Prostate gland (tissue), 2 donors: ENCODE results near the gene SETBP1. TPM values are rescaled to one million over a fixed set of nuclear protein-coding genes. Genes with fewer than 3 reads are reported as not detected.

Experiments used
- DNase-seq: peaks from one replicate; pipeline ENCODE4 v3.0.0-alpha.2; 2019; ENCODE audit warnings: low spot score
- H3K27ac ChIP-seq, 2 donors: fragments of 200-600 bp; sonication (generic); 2 replicates each; pipeline ENCODE4 v1.5.1; 2017 to 2019
- H3K27me3 ChIP-seq: fragments of 200-600 bp; sonication (generic); replicated peaks from 2 replicates; pipeline ENCODE4 v1.5.1; 2019; ENCODE audit not compliant: insufficient read depth
- H3K36me3 ChIP-seq, 2 donors: fragments of 200-600 bp; sonication (generic); 1 replicate in 1 of 2; 2 replicates in 1 of 2; pipeline versions ENCODE4 v1.5.1 to v1.8.1; 2017 to 2019
- H3K4me1 ChIP-seq: fragments of 200-600 bp; sonication (generic); replicated peaks from 2 replicates; pipeline ENCODE4 v1.5.1; 2019
- H3K4me3 ChIP-seq, 2 donors: fragments of 200-600 bp; sonication (generic); 2 replicates each; pipeline ENCODE4 v1.5.1; 2017 to 2019
- H3K9me3 ChIP-seq: fragments of 200-600 bp; sonication (generic); 2 replicates; pipeline ENCODE4 v1.5.1; 2017
- CTCF ChIP-seq, 4 experiments: fragments of 200-600 bp in 2 of 4; fragments of 450-650 bp in 2 of 4; sonication (generic) in 2 of 4; IDR thresholded peaks; 1 replicate in 3 of 4; 2 replicates in 1 of 4; pipeline ENCODE4 v1.5.1; 2016 to 2019; ENCODE audit warnings: antibody characterized with exemption in 4 of 4, mild to moderate bottlenecking in 2 of 4, moderate library complexity in 2 of 4
- POLR2A ChIP-seq: fragments of 450-650 bp; IDR thresholded peaks from one replicate; pipeline ENCODE4 v1.6.1; 2016; ENCODE audit warnings: antibody characterized with exemption, mild to moderate bottlenecking
- POLR2AphosphoS5 ChIP-seq: sonication (generic); formaldehyde crosslinking; IDR thresholded peaks from one replicate; pipeline ENCODE4 v1.6.1; 2017; ENCODE audit warnings: antibody characterized with exemption
- WGBS: methylation state at CpG from one replicate; pipeline ENCODE4 v1.1.5; 2018; 5-methylcytosine and 5-hydroxymethylcytosine counted together
- intact Hi-C: fragments of 100-400 bp; cut with DNase I; formaldehyde crosslinking; loops from one replicate; pipeline ENCODE4 v1.14.2; 2022
- total RNA-seq, 2 donors: library from RNA; depleted of rRNA; stranded (reverse); fragments of >200 nt; gene quantifications; one replicate each; pipeline ENCODE4 v1.1.0, GENCODE V29; 2016

SETBP1 gene
- total RNA-seq, 2 donors from 2014 or later = 28.4 to 45.1 TPM

- WGBS = 37% methylated on average over 1 of the region's 1 CpG
- H3K36me3 ChIP-seq = no peaks in the 10 kb centered on the region
- H3K27ac ChIP-seq = no peak overlapping the region
- H3K9me3 ChIP-seq = no peaks in the 10 kb centered on the region
- intact Hi-C loops = no loop called here
- no peak overlapping the region for H3K4me3 ChIP-seq
- H3K4me1 ChIP-seq = no peaks in the 10 kb centered on the region
- no peak for DNase-seq
- no peaks in the 10 kb centered on the region for H3K27me3 ChIP-seq
- TF ChIP-seq POLR2A (no peak), CTCF (IDR thresholded peaks at IDR 0.05) (no peak), POLR2AphosphoS5 (no peak)
Observed at GRCh38 chr18:44759925-44760342, 79.2 kb downstream of the SETBP1 start.

GRCh38 chr18:44761812-44762211 is 81.1 kb downstream of the SETBP1 start:
- TF ChIP-seq POLR2AphosphoS5 = peak; percentile 63
- TF ChIP-seq CTCF (IDR thresholded peaks at IDR 0.05) = no peak
- no peak for TF ChIP-seq POLR2A
- no peaks in the 10 kb centered on the region for H3K4me1 ChIP-seq
- no peak overlapping the region for H3K4me3 ChIP-seq
- DNase-seq = peak; percentile 44
- H3K27ac ChIP-seq = no peak overlapping the region
- H3K36me3 ChIP-seq = no peaks in the 10 kb centered on the region
- 36% methylated on average over 3 of the region's 3 CpGs for WGBS
- H3K9me3 ChIP-seq = no peaks in the 10 kb centered on the region
- no peaks in the 10 kb centered on the region for H3K27me3 ChIP-seq
- intact Hi-C loops = no loop called here

- H3K36me3 ChIP-seq = no peaks in the 10 kb centered on the region
- no peak overlapping the region for H3K4me3 ChIP-seq
- no peaks in the 10 kb centered on the region for H3K27me3 ChIP-seq
- DNase-seq = no peak
- TF ChIP-seq CTCF (IDR thresholded peaks at IDR 0.05) (no peak), POLR2A (no peak), POLR2AphosphoS5 (no peak)
- WGBS = 93% methylated on average over 8 of the region's 8 CpGs
- H3K4me1 ChIP-seq = no peaks in the 10 kb centered on the region
- H3K9me3 ChIP-seq = no peaks in the 10 kb centered on the region
- intact Hi-C loops = no loop called here
- H3K27ac ChIP-seq = no peak overlapping the region
Observed at GRCh38 chr18:44763327-44763726, 82.6 kb downstream of the SETBP1 start.

GRCh38 chr18:44764863-44765262 is 84.2 kb downstream of the SETBP1 start:
- H3K4me3 ChIP-seq = no peak overlapping the region
- DNase-seq = no peak
- no peaks in the 10 kb centered on the region for H3K4me1 ChIP-seq
- no peaks in the 10 kb centered on the region for H3K36me3 ChIP-seq
- H3K27ac ChIP-seq = no peak overlapping the region
- intact Hi-C loops = no loop called here
- H3K27me3 ChIP-seq = no peaks in the 10 kb centered on the region
- WGBS = 100% methylated on average over 3 of the region's 3 CpGs
- TF ChIP-seq POLR2A = no peak
- no peak for TF ChIP-seq POLR2AphosphoS5
- TF ChIP-seq CTCF (IDR thresholded peaks at IDR 0.05) = no peak
- H3K9me3 ChIP-seq = no peaks in the 10 kb centered on the region

- TF ChIP-seq POLR2A (no peak), POLR2AphosphoS5 (no peak), CTCF (IDR thresholded peaks at IDR 0.05) (no peak)
Observed at GRCh38 chr18:44765456-44765855, 84.8 kb downstream of the SETBP1 start.

More at GRCh38 chr18:44765456-44765855, 84.8 kb downstream of the SETBP1 start:
- H3K4me3 ChIP-seq = no peak overlapping the region
- no peaks in the 10 kb centered on the region for H3K27me3 ChIP-seq
- no peaks in the 10 kb centered on the region for H3K36me3 ChIP-seq
- no peak overlapping the region for H3K27ac ChIP-seq
- no peaks in the 10 kb centered on the region for H3K9me3 ChIP-seq
- WGBS = 83% methylated on average over 3 of the region's 3 CpGs
- intact Hi-C loops = no loop called here
- no peak for DNase-seq
- no peaks in the 10 kb centered on the region for H3K4me1 ChIP-seq
